Keratinocyte (primary cell): ENCODE data around the gene TMEM200A. TPM values are rescaled to one million over a fixed set of nuclear protein-coding genes. Genes with fewer than 3 reads are reported as not detected.

Experiments
- DNase-seq: peaks from one replicate; pipeline ENCODE4 v3.0.0-alpha.2; 2011; ENCODE audit warnings: low read depth, missing footprints, low spot score
- FAIRE-seq: peaks from 2 replicates; lab custom pipeline; 2011; peaks lifted over from hg19 to GRCh38; lab: Jason Lieb, UNC
- H2AFZ ChIP-seq: 2 replicates; pipeline ENCODE4 v1.6.0; 2012; ENCODE audit warnings: low read length, control low read depth, inconsistent platforms; ENCODE audit not compliant: control insufficient read depth
- H3K27ac ChIP-seq: 2 replicates; pipeline ENCODE4 v1.5.1; 2011; ENCODE audit warnings: low read length; ENCODE audit not compliant: control insufficient read depth, insufficient read depth
- H3K27me3 ChIP-seq: 3 replicates; pipeline ENCODE4 v1.6.0; 2011; ENCODE audit warnings: low read length; ENCODE audit not compliant: control insufficient read depth, insufficient read depth; ENCODE audit errors: extremely low read depth
- H3K36me3 ChIP-seq, 2 experiments: 2 replicates in 1 of 2; 3 replicates in 1 of 2; pipeline ENCODE4 v1.5.1; 2011; ENCODE audit warnings: low read length in 2 of 2, mild to moderate bottlenecking in 1 of 2; ENCODE audit not compliant: control insufficient read depth in 2 of 2, insufficient read depth in 2 of 2; ENCODE audit errors: extremely low read depth in 1 of 2
- H3K4me1 ChIP-seq: 3 replicates; pipeline ENCODE4 v1.5.1; 2011; ENCODE audit warnings: low read length; ENCODE audit not compliant: control insufficient read depth, insufficient read depth; ENCODE audit errors: extremely low read depth
- H3K4me2 ChIP-seq: 3 replicates; pipeline ENCODE4 v1.6.0; 2011; ENCODE audit warnings: low read depth, low read length; ENCODE audit not compliant: control insufficient read depth, insufficient read depth; ENCODE audit errors: extremely low read depth
- H3K4me3 ChIP-seq, 3 experiments: fragments of 200-600 bp in 1 of 3; sonication (generic) in 1 of 3; 2 replicates in 2 of 3; 3 replicates in 1 of 3; pipeline ENCODE4 v1.5.1; 2011 to 2016; ENCODE audit warnings: low read length in 3 of 3, mild to moderate bottlenecking in 3 of 3, control low read depth in 2 of 3, inconsistent platforms in 1 of 3, low read depth in 1 of 3, mixed read lengths in 1 of 3, mixed run types in 1 of 3, moderate library complexity in 1 of 3; ENCODE audit not compliant: control insufficient read depth in 2 of 3, insufficient read depth in 2 of 3; ENCODE audit errors: extremely low read depth in 1 of 3
- H3K79me2 ChIP-seq: 2 replicates; pipeline ENCODE4 v1.6.0; 2012; ENCODE audit warnings: low read length; ENCODE audit not compliant: control insufficient read depth, insufficient read depth
- H3K9ac ChIP-seq: 3 replicates; pipeline ENCODE4 v1.6.0; 2011; ENCODE audit warnings: low read length; ENCODE audit not compliant: control insufficient read depth, insufficient read depth; ENCODE audit errors: extremely low read depth
- H3K9me1 ChIP-seq: 3 replicates; pipeline ENCODE4 v1.6.0; 2011; ENCODE audit warnings: low read length; ENCODE audit not compliant: control insufficient read depth, insufficient read depth; ENCODE audit errors: extremely low read depth
- H3K9me3 ChIP-seq: 2 replicates; pipeline ENCODE4 v1.5.1; 2012; ENCODE audit warnings: low read depth, low read length; ENCODE audit not compliant: control insufficient read depth
- H4K20me1 ChIP-seq: 3 replicates; pipeline ENCODE4 v1.6.0; 2011; ENCODE audit warnings: low read length; ENCODE audit not compliant: control insufficient read depth, insufficient read depth; ENCODE audit errors: extremely low read depth
- CTCF ChIP-seq, 3 experiments: IDR thresholded peaks in 1 of 3; conservative IDR thresholded peaks in 1 of 3; optimal IDR thresholded peaks in 1 of 3; 2 replicates in 2 of 3; 3 replicates in 1 of 3; pipeline versions ENCODE3 to v1.5.1; 2011; ENCODE audit warnings: low read length in 3 of 3, mild to moderate bottlenecking in 3 of 3, moderate library complexity in 2 of 3, control low read depth in 1 of 3, inconsistent platforms in 1 of 3; ENCODE audit not compliant: insufficient read depth in 2 of 3; ENCODE audit errors: extremely low read depth in 1 of 3
- EZH2 ChIP-seq: IDR thresholded peaks from one replicate; pipeline ENCODE4 v1.6.1; 2012; ENCODE audit warnings: inconsistent platforms, mild to moderate bottlenecking, low read length, moderate library complexity
- dilution Hi-C: fragments of 300-500 bp; cut with MboI; formaldehyde crosslinking; loops from one replicate; pipeline ENCODE4 v1.7.0; 2020; ENCODE audit warnings: low sequenced_read_pairs; ENCODE audit not compliant: extremely low pct_ligation_motif_present
- polyA plus RNA-seq, 5 experiments: library from polyadenylated mRNA; depleted of rRNA in 3 of 5; stranded (reverse) in 3 of 5; stranded (forward) in 1 of 5; unstranded in 1 of 5; fragments of >200 nt; gene quantifications; 1 replicate in 1 of 5; 2 replicates in 3 of 5; 3 replicates in 1 of 5; pipeline versions ENCODE4 v1.2.1 to v1.2.3, GENCODE V29; 2011 to 2012; ENCODE audit warnings: missing spikeins in 2 of 5, low read depth in 1 of 5, low replicate concordance in 1 of 5

Gene TMEM200A
- polyA plus RNA-seq, 1 donor (not counting 4 experiments of a cell fraction or from before 2014, with no cell fraction given) = 80.4 TPM

GRCh38 chr6:130453230-130453629, 87.4 kb downstream of the TMEM200A start:
- H4K20me1 ChIP-seq = no peaks in the 10 kb centered on the region
- no peaks in the 10 kb centered on the region for H3K36me3 ChIP-seq
- no peaks in the 10 kb centered on the region for H3K9me3 ChIP-seq
- H3K9ac ChIP-seq = no peak overlapping the region
- no peaks in the 10 kb centered on the region for H3K9me1 ChIP-seq
- no peak overlapping the region for H3K27ac ChIP-seq
- H3K4me1 ChIP-seq = no peaks in the 10 kb centered on the region
- DNase-seq = no peak
- no peaks in the 10 kb centered on the region for H3K27me3 ChIP-seq
- no peak for TF ChIP-seq EZH2
- no peak overlapping the region for H3K4me2 ChIP-seq
- FAIRE-seq = peak; percentile 60
- H3K79me2 ChIP-seq = no peaks in the 10 kb centered on the region
- dilution Hi-C loops = no loop called here
- H2AFZ ChIP-seq = no peak overlapping the region
- no peak overlapping the region for H3K4me3 ChIP-seq

GRCh38 chr6:130457605-130458004, 91.8 kb downstream of the TMEM200A start:
- Histone ChIP-seq H3K4me1 (no peaks in the 10 kb centered on the region), H4K20me1 (no peaks in the 10 kb centered on the region), H3K27ac (no peak overlapping the region), H3K4me3 (no peak overlapping the region), H3K27me3 (no peaks in the 10 kb centered on the region), H2AFZ (no peak overlapping the region), H3K79me2 (no peaks in the 10 kb centered on the region), H3K9me1 (no peaks in the 10 kb centered on the region), H3K9me3 (no peaks in the 10 kb centered on the region), H3K9ac (no peak overlapping the region), H3K36me3 (no peaks in the 10 kb centered on the region), H3K4me2 (no peak overlapping the region)
- FAIRE-seq (no peak), DNase-seq (no peak)
- TF ChIP-seq CTCF (optimal IDR thresholded peaks at IDR 0.05 in 1 of 3, IDR thresholded peaks at IDR 0.05 in 1 of 3, conservative IDR thresholded peaks at IDR 0.05 in 1 of 3; ENCODE audit: extremely low read depth in 1 of 3, insufficient read depth in 2 of 3, low read length in 3 of 3) = peak in 2 of 3 experiments; percentile 20 to 37
- TF ChIP-seq EZH2 = no peak
- dilution Hi-C loops = no loop called here

GRCh38 chr6:130459316-130459715, 93.5 kb downstream of the TMEM200A start:
- dilution Hi-C loops = no loop called here
- no peak overlapping the region for H3K27ac ChIP-seq
- H3K9ac ChIP-seq = no peak overlapping the region
- H3K4me2 ChIP-seq = no peak overlapping the region
- no peak for DNase-seq
- H3K9me3 ChIP-seq = no peaks in the 10 kb centered on the region
- H2AFZ ChIP-seq = no peak overlapping the region
- no peak for FAIRE-seq
- TF ChIP-seq CTCF (optimal IDR thresholded peaks at IDR 0.05 in 1 of 3, IDR thresholded peaks at IDR 0.05 in 1 of 3, conservative IDR thresholded peaks at IDR 0.05 in 1 of 3; ENCODE audit: extremely low read depth in 1 of 3, insufficient read depth in 2 of 3, low read length in 3 of 3) (no peak), EZH2 (no peak)
- H3K4me1 ChIP-seq = no peaks in the 10 kb centered on the region
- H3K9me1 ChIP-seq = no peaks in the 10 kb centered on the region
- no peaks in the 10 kb centered on the region for H3K36me3 ChIP-seq
- no peak overlapping the region for H3K4me3 ChIP-seq
- no peaks in the 10 kb centered on the region for H3K79me2 ChIP-seq
- H3K27me3 ChIP-seq = no peaks in the 10 kb centered on the region
- no peaks in the 10 kb centered on the region for H4K20me1 ChIP-seq
